CD4-positive, alpha-beta T cell treated with Interleukin-2 at 100 ng/mL for 4 hours (primary cell): ENCODE measurements around the gene ALDOA.
"Not testable (repeated sequence)": the region's sequence is repeated elsewhere in the genome, so short reads cannot be mapped to it uniquely, and the experiment has no call there.

Experiments used
- DNase-seq: peaks from one replicate; pipeline ENCODE4 v3.0.0-alpha.2; 2020; ENCODE audit warnings: low spot score

The ALDOA gene

GRCh38 chr16:30065102-30065942 is at the start of gene ALDOA:
TSS of gene ALDOA (plus strand) at chr16:30065760. CDS start at chr16:30066898, 1,138 bp downstream.
- peak; percentile 95 for DNase-seq

GRCh38 chr16:30016555-30017276 is 48.8 kb upstream of the ALDOA start:
- DNase-seq: no peak

- no peak for DNase-seq
Measured at GRCh38 chr16:30017277-30017656, 48.3 kb upstream of the ALDOA start.

- not testable (repeated sequence) for DNase-seq
Measured at GRCh38 chr16:30017937-30018336, 47.6 kb upstream of the ALDOA start.

GRCh38 chr16:30018731-30019158 is 46.8 kb upstream of the ALDOA start:
- no peak for DNase-seq

GRCh38 chr16:30022887-30023286 is 42.7 kb upstream of the ALDOA start, which contains the start of gene C16orf92:
TSS of gene C16orf92 (plus strand) at chr16:30023198. CDS start at chr16:30023341, 143 bp downstream.
- no peak for DNase-seq

- DNase-seq: no peak
Measured at GRCh38 chr16:30023586-30023985, 42.0 kb upstream of the ALDOA start.

GRCh38 chr16:30024451-30024850 is 41.1 kb upstream of the ALDOA start:
- DNase-seq: no peak

- DNase-seq: no peak
Measured at GRCh38 chr16:30025156-30025555, 40.4 kb upstream of the ALDOA start.

GRCh38 chr16:30025574-30025973 is 40.0 kb upstream of the ALDOA start:
- DNase-seq: no peak

GRCh38 chr16:30026449-30026848 is 39.1 kb upstream of the ALDOA start:
- no peak for DNase-seq

- no peak for DNase-seq
Measured at GRCh38 chr16:30027588-30028437, 37.7 kb upstream of the ALDOA start.

GRCh38 chr16:30028438-30029076 is 37.0 kb upstream of the ALDOA start:
- no peak for DNase-seq

- DNase-seq: no peak
Measured at GRCh38 chr16:30030011-30030685, 35.4 kb upstream of the ALDOA start.

- DNase-seq: no peak
Measured at GRCh38 chr16:30030841-30031413, 34.6 kb upstream of the ALDOA start, which contains the start of gene TLCD3B. TSS of gene TLCD3B (minus strand) at chr16:30031271. CDS start at chr16:30030527, 744 bp downstream.

GRCh38 chr16:30031477-30031918 is 34.1 kb upstream of the ALDOA start:
- DNase-seq: no peak

- DNase-seq: peak; percentile 75
Measured at GRCh38 chr16:30032083-30032819, 33.3 kb upstream of the ALDOA start.

GRCh38 chr16:30033270-30033669 is 32.3 kb upstream of the ALDOA start:
- no peak for DNase-seq

GRCh38 chr16:30040221-30040620 is 25.3 kb upstream of the ALDOA start:
- no peak for DNase-seq

GRCh38 chr16:30040690-30041089 is 24.9 kb upstream of the ALDOA start:
- DNase-seq: not testable (repeated sequence)
